BE2C (cell line): ENCODE results near the gene MGMT.

Experiments
- DNase-seq: peaks from one replicate; pipeline ENCODE4 v3.0.0-alpha.2; 2020
- H3K27me3 ChIP-seq: fragments of 250-450 bp; sonication (Bioruptor Pico); 2 replicates; pipeline ENCODE4 v1.5.1; 2020; ENCODE audit warnings: mild to moderate bottlenecking
- H3K36me3 ChIP-seq: fragments of 250-450 bp; sonication (Bioruptor Pico); 2 replicates; pipeline ENCODE4 v1.5.1; 2020; ENCODE audit warnings: mild to moderate bottlenecking
- H3K4me1 ChIP-seq: fragments of 250-450 bp; sonication (Bioruptor Pico); 2 replicates; pipeline ENCODE4 v1.5.1; 2020
- H3K4me3 ChIP-seq: 2 replicates; pipeline ENCODE4 v1.5.1; 2011; ENCODE audit warnings: low read depth, low read length
- H3K9me3 ChIP-seq: fragments of 250-450 bp; sonication (Bioruptor Pico); 2 replicates; pipeline ENCODE4 v1.5.1; 2020
- TF ChIP-seq, protein P1 (sequence below): IDR thresholded peaks from 2 replicates; pipeline ENCODE4 v1.5.1; 2012; ENCODE audit warnings: mild to moderate bottlenecking, low read depth, low read length

MGMT gene

DNA sequence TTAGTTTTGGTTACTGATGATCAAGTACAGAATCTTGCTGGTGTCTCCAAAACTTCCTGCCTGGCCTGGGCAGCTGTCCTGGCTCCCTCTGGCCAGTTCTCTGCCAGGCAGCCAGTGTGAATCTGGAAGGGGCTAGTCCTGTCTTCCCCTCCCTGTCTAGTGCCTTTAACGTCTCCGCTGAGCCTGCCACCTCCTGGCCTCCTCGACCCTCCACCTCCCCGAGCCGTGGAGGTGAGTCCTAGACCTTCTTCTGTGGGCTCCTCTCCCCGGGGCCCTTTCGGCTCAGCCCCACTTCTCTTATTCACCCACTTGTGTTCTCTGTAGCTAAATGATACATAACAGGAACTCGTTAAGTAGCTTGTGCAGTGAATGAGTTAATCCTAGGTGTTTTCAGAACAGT is 218.2 kb downstream of the MGMT start:
- H3K4me3 ChIP-seq = no peak overlapping the region
- TF ChIP-seq, protein P1, sequence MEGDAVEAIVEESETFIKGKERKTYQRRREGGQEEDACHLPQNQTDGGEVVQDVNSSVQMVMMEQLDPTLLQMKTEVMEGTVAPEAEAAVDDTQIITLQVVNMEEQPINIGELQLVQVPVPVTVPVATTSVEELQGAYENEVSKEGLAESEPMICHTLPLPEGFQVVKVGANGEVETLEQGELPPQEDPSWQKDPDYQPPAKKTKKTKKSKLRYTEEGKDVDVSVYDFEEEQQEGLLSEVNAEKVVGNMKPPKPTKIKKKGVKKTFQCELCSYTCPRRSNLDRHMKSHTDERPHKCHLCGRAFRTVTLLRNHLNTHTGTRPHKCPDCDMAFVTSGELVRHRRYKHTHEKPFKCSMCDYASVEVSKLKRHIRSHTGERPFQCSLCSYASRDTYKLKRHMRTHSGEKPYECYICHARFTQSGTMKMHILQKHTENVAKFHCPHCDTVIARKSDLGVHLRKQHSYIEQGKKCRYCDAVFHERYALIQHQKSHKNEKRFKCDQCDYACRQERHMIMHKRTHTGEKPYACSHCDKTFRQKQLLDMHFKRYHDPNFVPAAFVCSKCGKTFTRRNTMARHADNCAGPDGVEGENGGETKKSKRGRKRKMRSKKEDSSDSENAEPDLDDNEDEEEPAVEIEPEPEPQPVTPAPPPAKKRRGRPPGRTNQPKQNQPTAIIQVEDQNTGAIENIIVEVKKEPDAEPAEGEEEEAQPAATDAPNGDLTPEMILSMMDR = no peak
- no peaks in the 10 kb centered on the region for H3K27me3 ChIP-seq

DNA sequence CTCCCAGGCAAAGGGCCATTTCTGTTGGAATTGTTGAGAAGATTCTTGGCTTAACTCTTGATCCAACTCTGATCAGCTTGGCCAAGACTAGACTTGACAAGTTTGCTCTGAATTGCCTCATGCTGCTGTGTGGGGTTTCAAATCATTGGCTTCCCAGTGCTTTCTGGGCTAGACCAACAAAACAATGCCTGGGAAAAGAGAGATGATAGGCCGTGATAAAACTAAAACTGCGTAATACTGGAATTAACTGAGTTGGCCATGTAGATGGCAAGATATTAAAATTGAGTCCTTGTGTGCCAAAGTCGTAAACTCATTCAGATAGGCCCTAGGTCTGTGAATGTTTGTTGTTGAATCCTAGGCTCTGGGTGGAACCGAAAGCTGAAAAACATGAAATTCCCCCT is 222.6 kb downstream of the MGMT start:
- H3K27me3 ChIP-seq = no peaks in the 10 kb centered on the region
- H3K4me3 ChIP-seq = no peak overlapping the region
- TF ChIP-seq, protein P1 = no peak
- no peaks in the 10 kb centered on the region for H3K36me3 ChIP-seq
- no peaks in the 10 kb centered on the region for H3K9me3 ChIP-seq
- H3K4me1 ChIP-seq = no peaks in the 10 kb centered on the region
- no peak for DNase-seq

More for the DNA sequence above, 218.2 kb downstream of the MGMT start:
- Histone ChIP-seq H3K9me3 (no peaks in the 10 kb centered on the region), H3K4me1 (no peaks in the 10 kb centered on the region), H3K36me3 (no peaks in the 10 kb centered on the region)
- DNase-seq = no peak

DNA sequence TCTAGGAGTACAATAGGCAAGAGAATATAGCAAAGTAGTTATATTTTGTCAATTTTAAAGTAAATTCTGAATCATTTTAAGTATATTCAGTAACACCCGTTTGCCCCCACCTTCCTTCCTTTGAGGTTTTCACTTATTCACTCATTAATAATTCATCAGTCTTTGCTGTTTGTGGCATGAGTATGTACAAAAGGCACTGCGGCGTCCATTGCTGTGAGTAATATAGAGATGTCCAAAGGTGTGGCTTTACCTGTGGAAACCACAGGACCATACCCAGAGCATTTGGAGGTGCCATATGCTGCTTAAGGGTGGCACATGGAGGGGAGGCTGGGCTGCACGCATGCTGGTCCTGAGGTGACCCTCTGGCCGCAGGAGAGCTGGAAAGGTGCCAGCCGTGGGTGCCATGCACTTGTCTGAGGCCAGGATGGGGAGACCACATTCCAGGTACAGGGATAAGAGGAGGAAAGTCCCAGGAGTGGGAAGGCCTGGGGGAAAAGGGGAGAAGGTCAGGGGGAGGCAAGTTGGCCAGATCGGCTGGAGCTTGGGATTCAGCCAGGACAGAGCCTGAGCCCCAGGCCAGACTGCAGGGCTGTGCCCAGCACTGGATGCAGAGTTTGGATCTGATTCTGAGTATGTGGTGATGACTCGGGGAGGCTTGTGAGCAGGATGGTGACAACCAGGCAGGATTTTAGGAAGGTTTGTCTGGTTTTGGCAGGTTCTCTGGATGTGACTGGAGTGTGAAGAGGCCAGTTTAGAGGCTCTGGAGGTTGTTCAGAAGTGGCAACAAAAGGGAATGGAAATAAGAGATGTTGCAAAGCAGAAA is 223.4 kb downstream of the MGMT start:
- Histone ChIP-seq H3K9me3 (no peaks in the 10 kb centered on the region), H3K36me3 (no peaks in the 10 kb centered on the region), H3K4me1 (no peaks in the 10 kb centered on the region), H3K27me3 (no peaks in the 10 kb centered on the region), H3K4me3 (no peak overlapping the region)
- no peak for DNase-seq
- TF ChIP-seq, protein P1 = no peak

GRCh38 chr10:129692695-129693094 is 225.7 kb downstream of the MGMT start:
- H3K9me3 ChIP-seq = no peaks in the 10 kb centered on the region
- no peak for DNase-seq
- H3K4me3 ChIP-seq = no peak overlapping the region
- TF ChIP-seq, protein P1 = no peak
- no peaks in the 10 kb centered on the region for H3K36me3 ChIP-seq
- H3K27me3 ChIP-seq = no peaks in the 10 kb centered on the region
- H3K4me1 ChIP-seq = no peaks in the 10 kb centered on the region

GRCh38 chr10:129693382-129693781 is 226.3 kb downstream of the MGMT start:
- H3K4me3 ChIP-seq = no peak overlapping the region
- DNase-seq = no peak
- TF ChIP-seq, protein P1 = no peak
- no peaks in the 10 kb centered on the region for H3K36me3 ChIP-seq
- no peaks in the 10 kb centered on the region for H3K9me3 ChIP-seq
- H3K27me3 ChIP-seq = no peaks in the 10 kb centered on the region
- H3K4me1 ChIP-seq = no peaks in the 10 kb centered on the region

GRCh38 chr10:129694184-129694583 is 227.1 kb downstream of the MGMT start:
- Histone ChIP-seq H3K9me3 (no peaks in the 10 kb centered on the region), H3K4me1 (no peaks in the 10 kb centered on the region), H3K27me3 (no peaks in the 10 kb centered on the region), H3K36me3 (no peaks in the 10 kb centered on the region), H3K4me3 (no peak overlapping the region)
- DNase-seq = no peak
- TF ChIP-seq, protein P1 = no peak
